GM18519 (cell line): ENCODE measurements around the gene WDR73.
A peak's percentile ranks its signal among the peaks of the same experiment; 100 is the strongest.
"Not testable (repeated sequence)": the region's sequence is repeated elsewhere in the genome, so short reads cannot be mapped to it uniquely, and the experiment has no call there.

ENCODE experiments used
- ATAC-seq: cut with Tn5 transposase; IDR thresholded peaks from one replicate; pipeline ENCODE4 v1.9.1; 2021; ENCODE audit warnings: mild to moderate bottlenecking, moderate library complexity; ENCODE audit not compliant: unreplicated experiment, low FRiP score

Gene WDR73

DNA sequence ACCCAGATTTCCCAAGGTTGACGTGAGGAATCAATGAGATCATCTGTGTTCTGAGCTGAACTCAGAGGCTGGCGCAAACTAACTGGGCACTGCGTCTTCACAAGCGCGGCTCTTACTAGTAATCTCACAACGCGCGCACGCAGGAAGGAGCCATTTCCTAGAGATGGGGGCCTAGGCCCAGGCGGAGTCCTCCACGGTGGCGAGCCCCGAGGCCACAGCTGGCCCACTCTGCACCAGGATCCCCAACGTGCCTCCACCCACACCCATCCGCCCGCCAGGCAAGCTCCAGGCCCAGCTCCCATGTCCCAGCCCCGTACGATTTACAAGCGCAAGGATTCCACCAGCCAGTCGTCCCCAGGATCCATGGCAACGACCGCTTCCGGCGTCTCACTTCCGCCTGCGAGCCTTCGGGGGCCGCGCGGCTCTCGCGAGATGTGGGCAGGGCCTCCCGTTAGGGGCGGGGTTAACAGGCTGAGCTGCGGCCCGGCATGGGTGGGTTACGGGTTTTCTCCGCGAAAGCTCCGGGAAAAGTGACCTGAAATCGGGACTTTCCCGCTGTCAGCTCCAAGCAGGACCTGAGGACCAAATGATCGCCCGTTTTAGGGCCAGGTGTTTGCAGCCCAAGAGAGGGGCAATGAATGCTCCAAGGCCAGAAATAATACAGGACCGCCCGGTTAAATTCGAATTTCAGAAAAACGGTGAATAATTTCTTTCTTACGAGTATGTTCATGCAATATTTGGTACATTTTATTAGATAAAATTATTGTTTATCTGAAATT lies at the start of gene WDR73:
Gene WDR73 (minus strand): TSS at position 374 of the 779 bp plus-strand sequence. CDS start 9 bp downstream, at position 365.
- ATAC-seq, result peak; percentile 64

DNA sequence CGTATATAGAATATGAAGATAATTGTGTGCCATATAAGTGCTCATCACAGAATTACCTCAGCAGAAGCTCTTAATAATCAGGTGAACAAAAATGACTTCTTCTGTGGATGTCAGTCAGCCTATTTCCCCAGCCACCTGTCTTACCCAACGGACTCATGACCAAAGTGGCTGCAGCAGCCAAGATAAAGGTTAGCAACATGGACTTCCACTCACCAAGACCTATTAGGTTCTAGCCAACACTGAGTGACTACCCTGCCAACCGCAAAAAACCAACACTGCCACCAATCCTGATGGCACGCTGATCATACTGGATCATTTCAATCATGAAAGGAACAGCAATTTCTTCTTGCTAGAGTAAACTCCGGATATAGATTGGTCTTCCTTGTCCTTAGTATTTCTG lies 49.7 kb upstream of the WDR73 start:
- ATAC-seq, result no peak

DNA sequence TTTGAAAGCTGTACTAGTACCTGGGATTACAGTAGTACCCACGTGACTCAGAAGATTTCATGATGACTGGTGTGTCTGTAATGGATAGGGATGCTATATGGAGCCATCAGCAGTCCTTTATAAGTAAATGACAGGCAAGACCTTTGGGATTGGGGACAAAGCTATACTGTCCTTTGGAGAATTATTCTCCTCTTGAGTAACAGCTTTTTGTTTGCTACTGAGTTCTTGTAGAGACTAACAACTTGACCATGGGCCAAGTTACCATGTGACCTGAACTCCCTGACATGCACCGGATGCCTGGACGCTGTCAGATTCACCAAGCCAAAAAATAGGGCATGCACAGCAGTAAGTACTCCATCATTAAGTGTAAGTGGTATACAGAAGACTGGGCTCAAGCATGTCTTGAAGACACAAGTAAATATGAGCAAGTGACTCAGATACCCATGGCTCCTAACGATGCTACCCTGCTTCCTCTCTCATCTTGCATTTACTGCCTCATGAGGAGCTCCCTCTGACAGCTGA lies 48.9 kb upstream of the WDR73 start:
- ATAC-seq, result no peak

DNA sequence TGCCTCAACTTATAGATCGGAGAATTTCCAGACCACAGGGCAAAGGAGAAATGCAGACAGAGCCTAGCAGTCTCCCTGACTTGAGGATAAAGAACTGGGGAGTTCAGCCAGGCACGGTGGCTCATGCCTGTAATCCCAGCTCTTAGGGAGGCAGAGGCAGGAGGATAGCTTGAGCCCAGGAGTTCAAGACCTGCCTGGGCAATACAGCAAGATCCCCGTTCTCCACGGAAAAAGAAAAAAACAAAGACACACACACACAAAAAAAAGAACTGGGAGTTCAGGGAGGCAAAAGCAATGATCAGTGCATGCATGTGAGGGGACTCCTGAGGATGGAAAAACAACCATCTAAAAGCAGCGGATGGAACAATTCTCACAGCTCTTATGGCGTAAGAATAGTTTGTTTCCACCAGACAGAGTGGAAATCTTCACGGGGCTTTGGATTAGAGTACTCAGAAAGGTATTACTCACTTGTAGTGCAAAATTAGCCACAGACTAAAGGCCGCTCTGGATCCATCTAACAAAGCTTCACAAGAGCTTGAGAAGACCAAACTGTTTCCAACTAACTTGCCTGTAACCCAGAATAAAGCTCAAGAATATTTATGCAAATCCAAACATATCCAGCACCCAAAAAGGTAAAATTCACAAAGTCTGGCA lies 45.6 kb upstream of the WDR73 start:
- ATAC-seq, result no peak

DNA sequence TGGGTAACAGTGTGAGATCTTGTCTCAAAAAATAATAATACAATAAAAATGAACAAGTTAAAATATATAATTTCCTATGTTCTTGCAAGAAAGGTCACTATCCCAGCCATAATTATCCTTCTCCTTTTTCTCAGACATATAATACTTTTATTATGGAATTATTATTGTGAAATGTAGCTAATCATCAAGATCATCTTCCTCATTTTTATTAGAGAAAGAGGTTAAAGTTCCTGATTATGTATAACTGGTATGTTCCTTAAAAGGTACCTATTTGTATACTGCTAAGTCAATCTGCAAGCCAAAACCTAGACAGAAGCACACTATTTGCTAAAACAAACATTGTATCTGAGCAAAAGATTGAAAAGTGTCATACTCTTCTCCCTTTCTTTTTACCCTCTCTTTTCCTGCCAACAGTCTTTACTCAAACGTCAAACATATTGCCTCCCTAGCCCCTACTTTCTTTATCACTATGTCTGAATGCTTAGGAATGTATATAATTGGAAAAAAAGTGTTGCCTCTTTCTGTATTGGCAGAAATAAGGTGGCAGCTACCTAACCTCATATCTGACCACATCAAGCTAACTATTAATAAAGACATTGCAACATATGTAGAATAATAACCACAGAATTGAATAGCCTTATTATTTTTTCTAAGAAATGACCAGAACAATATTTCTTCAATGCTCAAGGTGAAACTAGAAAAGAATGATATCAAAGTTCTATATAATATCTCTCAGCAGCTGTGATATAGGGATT lies 43.3 kb upstream of the WDR73 start:
- ATAC-seq, result no peak

DNA sequence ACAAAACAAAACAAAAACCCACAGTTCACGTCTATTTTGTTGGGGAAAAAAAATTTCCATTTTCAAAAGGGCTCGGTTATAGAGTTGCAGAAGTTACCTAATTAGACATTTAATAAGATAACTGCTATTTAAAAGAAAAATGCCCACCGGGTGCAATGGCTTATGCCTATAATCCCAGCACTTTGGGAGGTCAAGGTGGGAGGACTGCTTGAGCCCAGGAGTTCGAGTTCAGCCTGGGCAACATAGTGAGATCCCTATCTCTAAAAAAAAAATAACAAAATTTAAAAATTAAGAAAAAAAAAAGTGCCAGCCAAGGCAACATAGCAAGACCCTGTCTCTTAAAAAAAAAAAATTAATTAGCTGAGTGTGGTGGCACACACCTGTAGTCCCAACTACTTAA lies 42.7 kb upstream of the WDR73 start:
- no peak for ATAC-seq

DNA sequence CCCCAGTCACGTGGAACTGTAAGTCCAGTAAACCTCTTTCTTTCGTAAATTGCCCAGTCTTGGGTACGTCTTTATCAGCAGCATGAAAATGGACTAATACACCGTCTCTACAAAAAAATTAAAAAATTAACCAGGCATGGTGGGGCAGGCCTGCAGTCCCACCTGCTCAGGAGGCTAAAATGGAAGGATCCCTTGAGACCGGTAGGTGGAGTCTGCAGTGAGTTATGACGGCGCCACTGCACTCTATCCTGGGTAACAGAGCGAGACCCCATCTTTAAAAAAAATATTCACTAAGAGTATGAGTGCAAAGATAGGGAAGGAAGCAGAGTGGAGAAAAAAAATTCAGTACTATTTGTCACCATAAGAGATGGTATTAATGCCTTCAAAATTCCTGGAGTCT lies 36.3 kb upstream of the WDR73 start:
- ATAC-seq, result no peak

DNA sequence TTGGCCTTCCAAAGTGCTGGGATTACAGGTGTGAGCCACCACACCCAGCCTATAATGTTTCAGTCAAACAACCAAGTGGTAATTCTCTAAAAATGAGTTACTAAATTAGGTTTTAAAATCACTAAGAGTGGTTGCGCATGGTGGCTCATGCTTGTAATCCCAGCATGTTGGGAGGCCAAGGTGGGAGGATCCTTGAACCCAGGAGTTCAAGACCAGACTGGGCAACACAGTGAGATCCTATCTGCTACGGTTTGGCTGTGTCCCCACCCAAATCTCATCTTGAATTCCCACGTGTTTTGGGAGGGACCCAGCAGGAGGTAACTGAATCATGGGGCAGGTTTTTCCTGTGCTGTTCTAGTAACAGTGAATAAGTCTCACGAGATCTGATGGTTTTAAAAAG lies 35.8 kb upstream of the WDR73 start:
- ATAC-seq, result no peak

DNA sequence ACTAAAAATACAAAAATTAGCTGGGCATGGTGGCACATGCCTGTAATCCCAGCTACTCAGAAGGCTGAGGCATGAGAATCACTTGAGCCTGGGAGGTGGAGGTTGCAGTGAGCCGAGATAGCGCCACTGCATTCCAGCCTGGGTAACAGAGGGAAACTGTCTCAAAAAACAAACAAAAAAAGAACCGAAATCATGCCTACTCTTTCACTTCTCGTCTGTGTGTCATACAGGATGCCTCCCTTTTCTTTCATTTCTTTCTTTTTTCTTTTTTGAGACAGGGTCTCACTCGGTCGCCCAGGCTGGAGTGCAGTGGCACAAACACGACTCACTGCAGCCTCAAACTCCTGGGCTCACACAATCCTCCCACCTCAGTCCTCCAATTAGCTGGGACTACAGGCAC lies 32.4 kb upstream of the WDR73 start:
- ATAC-seq, result not testable (repeated sequence)

DNA sequence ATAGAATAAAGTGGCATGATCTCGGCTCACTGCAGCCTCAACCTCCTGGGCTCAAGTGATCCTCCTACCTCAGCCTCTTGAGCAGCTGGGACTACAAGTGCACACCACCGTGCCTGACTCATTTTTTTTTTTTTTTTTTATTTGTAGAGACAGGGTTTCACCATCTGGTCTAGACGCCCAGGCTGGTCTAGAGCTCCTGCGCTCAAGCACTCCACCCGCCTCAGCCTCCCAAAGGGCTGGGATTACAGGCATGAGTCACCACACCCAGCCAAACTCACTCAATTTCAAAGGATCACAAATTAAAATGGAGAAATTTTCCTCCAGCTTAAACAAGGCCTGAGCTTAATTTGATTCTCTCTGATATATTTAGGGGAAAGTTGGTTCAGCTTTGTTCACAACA lies 31.2 kb upstream of the WDR73 start:
- ATAC-seq, result no peak

DNA sequence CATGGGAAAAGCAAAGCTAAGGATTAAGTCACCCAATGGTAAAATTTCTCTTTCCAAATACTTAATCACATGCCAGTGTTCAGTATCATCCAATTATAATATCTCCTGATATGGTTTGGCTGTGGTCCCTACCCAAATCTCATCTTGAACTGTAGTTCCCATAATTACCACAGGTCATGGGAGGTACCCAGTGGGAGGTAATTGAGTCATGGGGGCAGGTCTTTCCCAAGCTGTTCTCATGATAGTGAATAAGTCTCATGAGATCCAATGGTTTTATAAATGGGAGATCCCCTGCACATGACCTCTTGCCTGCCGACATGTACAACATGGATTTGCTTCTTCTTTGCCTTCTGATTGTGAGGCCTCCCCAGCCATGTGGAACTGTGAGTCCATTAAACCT lies 30.0 kb upstream of the WDR73 start:
- ATAC-seq, result no peak

DNA sequence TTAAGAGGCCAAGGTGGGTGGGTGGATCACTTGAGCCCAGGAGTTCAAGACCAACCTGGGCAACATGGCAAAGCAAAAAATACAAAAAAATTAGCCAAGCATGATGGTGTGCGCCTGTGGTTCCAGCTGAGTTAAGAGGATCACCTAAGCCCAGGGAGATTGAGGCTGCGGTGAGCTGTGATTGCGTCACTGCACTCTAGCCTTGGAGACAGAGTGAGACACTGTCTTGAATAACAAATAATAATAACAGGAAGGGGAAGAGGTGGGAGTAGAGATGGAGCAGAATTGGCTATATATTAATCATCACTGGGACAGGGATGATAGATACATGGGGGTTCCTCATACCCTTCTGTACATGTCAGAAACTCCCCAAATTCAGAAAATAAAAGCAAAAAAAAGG lies 27.7 kb upstream of the WDR73 start:
- ATAC-seq, result no peak

DNA sequence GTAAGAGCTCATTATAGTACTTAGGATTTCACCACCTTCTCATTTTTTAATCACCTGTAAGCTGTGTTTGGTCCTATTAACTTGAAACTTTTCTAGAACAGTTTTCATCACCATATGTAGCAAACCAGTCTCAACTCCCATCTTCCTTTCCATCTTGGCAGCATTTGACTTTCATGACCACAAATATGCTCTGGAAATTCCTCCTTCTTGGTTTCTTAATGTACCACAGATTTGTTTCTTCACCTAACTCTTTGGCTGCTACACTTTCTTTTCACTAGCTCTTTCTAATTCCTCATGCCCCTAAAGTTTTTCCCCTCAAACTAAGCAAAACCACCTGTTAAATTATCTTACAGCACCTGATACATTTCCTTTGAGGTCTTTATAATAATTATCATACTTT lies 17.1 kb upstream of the WDR73 start:
- ATAC-seq, result no peak

DNA sequence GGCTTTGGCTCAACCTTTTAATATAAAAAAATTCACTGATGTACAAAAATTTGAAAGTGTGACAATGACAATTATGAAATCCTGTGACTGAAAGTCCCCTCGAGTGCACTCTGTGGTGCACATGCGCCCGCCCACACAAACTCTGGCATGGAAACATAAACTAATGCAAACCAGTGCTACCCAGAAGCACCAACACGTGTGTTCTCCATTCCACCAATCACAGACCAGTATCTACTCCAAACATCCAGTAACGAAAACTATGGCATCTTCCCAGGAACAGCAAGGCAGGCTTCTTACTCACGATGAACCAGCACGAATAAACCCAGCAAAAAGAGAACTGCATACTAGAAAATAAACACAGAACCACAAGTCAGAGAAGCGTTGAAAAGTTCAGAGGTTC lies 15.6 kb upstream of the WDR73 start:
- ATAC-seq, result no peak

DNA sequence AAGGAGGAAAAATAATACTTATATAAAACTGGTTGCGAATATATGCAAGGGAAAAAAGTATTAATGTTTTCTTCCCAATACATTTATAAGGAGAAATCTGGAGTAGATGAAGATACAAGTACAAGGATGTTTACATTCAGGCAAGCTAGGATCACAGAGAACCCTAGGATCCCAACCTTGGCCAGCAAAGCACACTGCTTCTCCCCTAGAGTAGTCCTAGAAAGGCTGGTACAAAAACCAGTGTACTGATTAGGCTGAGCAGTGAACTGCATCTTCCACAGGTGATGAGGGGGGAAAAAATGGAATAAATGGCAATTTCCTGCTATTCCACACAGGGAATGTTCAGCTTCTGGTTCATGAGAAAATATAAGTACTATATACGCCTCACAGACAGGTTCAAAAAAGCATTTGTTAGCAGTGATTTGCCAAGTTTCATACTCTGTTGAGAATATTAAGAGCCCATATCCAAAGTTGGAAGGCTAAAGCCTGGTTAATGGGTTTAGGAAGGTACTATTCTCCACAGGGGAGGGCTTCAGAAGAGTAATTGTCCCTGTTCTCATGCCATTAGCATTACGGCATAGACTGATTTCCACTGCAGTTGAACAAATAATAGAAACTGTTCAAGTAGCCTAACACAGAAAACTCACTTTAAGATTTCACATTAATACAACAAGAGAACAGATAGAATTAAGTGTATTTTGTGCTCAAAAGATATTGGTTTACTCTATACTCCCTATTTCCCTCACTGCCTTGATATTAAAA lies 14.3 kb upstream of the WDR73 start:
- ATAC-seq, result no peak

DNA sequence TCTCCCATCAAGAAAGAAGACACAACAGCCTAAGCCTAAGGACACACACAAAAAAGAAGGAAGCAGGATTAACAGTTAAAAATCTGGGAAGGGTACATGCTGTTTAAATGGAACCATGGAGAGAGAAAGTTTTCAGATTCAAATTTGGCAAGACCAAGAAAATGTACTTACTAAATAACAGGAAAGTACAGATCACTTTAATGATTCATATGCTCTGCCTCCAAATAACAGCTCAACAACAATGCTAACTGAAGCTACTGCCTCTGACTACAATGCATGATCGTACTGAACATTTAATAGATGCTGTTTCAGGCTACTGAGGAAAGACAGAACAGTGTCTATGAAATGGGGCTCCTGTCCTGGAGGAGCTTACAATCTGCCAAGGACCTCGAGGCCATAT lies 12.3 kb upstream of the WDR73 start:
- ATAC-seq, result no peak

DNA sequence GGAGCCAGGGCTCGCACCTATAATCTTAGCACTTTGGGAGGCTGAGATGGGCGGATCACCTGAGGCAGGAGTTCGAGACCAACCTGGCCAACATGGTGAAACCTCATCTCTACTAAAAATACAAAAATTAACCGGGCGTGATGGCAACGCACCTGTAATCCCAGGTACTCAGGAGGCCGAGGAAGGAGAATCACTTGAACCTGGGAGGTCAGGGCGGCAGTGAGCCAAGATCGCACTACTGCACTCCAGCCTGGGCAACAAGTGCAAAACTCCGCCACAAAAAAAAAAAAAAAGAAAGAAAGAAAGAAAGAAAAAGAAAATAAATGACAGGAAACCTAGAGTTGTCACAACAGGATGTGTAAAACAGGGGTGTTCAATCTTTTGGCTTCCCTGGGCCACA lies 6.9 kb upstream of the WDR73 start:
- no peak for ATAC-seq

DNA sequence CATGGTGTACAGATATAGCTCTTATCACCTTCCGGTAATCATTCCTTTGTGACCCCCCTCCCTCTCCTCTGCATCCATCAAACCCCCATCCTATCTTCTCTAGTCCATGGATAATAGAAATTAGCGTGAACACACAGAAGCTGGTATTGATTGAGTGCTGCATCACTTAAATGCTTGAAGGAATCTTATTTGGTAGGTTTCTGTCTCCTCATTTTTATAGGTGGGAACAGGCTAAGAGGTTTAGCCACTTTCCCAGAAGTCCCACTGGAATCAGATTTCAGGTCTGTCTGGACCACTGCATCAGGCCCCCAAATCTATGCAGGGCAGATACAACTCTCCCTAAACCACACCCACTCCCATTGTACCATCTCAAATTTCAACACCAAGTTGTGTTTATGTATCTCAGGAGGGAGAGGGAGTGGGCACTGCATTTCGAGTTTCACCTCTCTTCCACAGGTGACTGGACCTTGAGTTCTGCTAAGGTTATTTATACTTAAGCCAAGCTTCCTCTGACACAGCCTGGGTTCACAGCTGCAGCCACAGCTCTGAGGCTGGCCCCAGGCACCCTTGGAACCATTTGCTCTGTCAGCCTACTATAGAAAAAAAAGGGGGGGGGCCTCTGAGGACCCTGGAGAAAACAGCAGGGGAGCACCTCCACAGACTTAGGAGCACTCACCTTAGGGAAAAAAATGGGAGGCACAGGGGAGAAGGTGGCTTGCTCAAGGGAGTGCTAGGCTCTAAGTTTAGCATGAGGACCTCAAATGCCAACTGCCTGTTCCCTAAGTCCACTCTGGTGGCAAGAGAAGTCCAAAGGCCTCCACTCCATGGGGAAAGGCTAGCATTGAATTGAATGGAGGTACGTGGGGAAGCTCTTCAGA lies 6.1 kb upstream of the WDR73 start:
- no peak for ATAC-seq

DNA sequence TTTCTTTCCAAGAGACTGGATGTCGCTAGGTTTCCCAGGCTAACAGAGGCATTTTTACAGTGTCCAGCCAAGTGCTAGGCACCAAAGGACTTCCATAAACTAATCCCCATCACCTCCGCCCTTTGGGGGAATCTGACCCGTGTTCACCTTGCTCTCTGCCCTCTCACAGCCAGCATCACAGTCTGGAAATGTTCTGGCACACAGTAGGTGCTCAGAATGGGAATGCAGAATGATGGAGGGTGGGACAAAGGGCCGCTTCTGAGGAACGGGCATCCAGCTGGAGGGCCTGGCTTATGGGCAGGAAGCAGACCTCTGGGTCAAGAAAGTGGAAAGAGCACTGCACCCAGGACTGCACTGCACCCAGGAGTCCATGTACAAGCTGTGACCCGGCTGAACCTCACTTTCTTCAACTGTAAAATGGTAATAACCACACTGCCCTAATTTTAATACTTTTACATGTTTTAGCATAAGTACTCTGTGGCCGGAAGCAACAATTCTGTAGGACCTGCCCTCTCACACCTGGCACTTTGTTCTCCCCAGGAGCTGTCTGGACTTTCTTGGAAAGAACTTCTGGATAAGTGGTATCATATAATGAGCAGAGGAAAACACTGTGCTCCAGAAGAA lies 4.8 kb upstream of the WDR73 start:
- ATAC-seq, result no peak
